Spleen (tissue), 11 donors: Measurements from ENCODE around the gene VDAC1. TPM values are rescaled to one million over a fixed set of nuclear protein-coding genes. Genes with fewer than 3 reads are reported as not detected.
"Not testable (repeated sequence)": the region's sequence is repeated elsewhere in the genome, so short reads cannot be mapped to it uniquely, and the experiment has no call there.

Source experiments
- DNase-seq: peaks from one replicate; pipeline ENCODE4 v3.0.0-alpha.2; 2020
- H3K27ac ChIP-seq, 8 donors: fragments of 200-600 bp; sonication (generic) in 7 of 8; 1 replicate in 4 of 8; 2 replicates in 4 of 8; pipeline versions ENCODE4 v1.5.0 to v1.8.0; 2016 to 2021; ENCODE audit warnings: inconsistent platforms in 4 of 8, mild to moderate bottlenecking in 4 of 8, moderate library complexity in 1 of 8
- H3K27me3 ChIP-seq, 7 donors: fragments of 200-600 bp; sonication (generic) in 6 of 7; replicated peaks in 1 of 7; 1 replicate in 4 of 7; 2 replicates in 3 of 7; pipeline versions ENCODE4 v1.5.0 to v1.8.0; 2016 to 2021; ENCODE audit warnings: inconsistent platforms in 3 of 7, mild to moderate bottlenecking in 1 of 7
- H3K36me3 ChIP-seq, 6 donors: fragments of 200-600 bp; sonication (generic) in 5 of 6; 1 replicate in 4 of 6; 2 replicates in 2 of 6; pipeline versions ENCODE4 v1.5.0 to v1.8.0; 2016 to 2021; ENCODE audit warnings: inconsistent platforms in 2 of 6
- H3K4me1 ChIP-seq, 6 donors: fragments of 200-600 bp; sonication (generic) in 5 of 6; 1 replicate in 3 of 6; 2 replicates in 3 of 6; pipeline versions ENCODE4 v1.5.0 to v1.8.0; 2016 to 2021; ENCODE audit warnings: inconsistent platforms in 3 of 6
- H3K4me3 ChIP-seq, 8 donors: fragments of 200-600 bp; sonication (generic) in 7 of 8; 1 replicate in 4 of 8; 2 replicates in 4 of 8; pipeline versions ENCODE4 v1.5.0 to v1.8.0; 2016 to 2021; ENCODE audit warnings: inconsistent platforms in 4 of 8, mild to moderate bottlenecking in 4 of 8, moderate library complexity in 2 of 8
- H3K9me3 ChIP-seq, 8 donors: fragments of 200-600 bp; sonication (generic) in 7 of 8; 1 replicate in 4 of 8; 2 replicates in 4 of 8; pipeline versions ENCODE4 v1.5.0 to v1.8.0; 2016 to 2021; ENCODE audit warnings: inconsistent platforms in 4 of 8
- CTCF ChIP-seq, 11 experiments: fragments of 200-600 bp in 7 of 11; fragments of 450-650 bp in 4 of 11; sonication (generic) in 4 of 11; IDR thresholded peaks in 8 of 11; conservative IDR thresholded peaks in 3 of 11; 1 replicate in 7 of 11; 2 replicates in 4 of 11; pipeline versions ENCODE4 v1.4.0 to v1.8.0; 2016 to 2021; ENCODE audit warnings: antibody characterized with exemption in 11 of 11, inconsistent platforms in 4 of 11, mild to moderate bottlenecking in 1 of 11
- POLR2A ChIP-seq, 3 donors: fragments of 450-650 bp; IDR thresholded peaks; one replicate each; pipeline ENCODE4 v1.5.1; 2017; ENCODE audit warnings: antibody characterized with exemption in 3 of 3, mild to moderate bottlenecking in 1 of 3
- POLR2AphosphoS5 ChIP-seq, 3 donors: sonication (generic); formaldehyde crosslinking; IDR thresholded peaks; one replicate each; pipeline ENCODE4 v1.5.1; 2017; ENCODE audit warnings: antibody characterized with exemption in 3 of 3
- WGBS, 5 donors: extraction: QIAGEN DNeasy Blood & Tissue Kit in 3 of 5; methylation state at CpG; one replicate each; pipeline versions ENCODE4 v1.1.5 to v1.1.7; 2013 to 2018; 5-methylcytosine and 5-hydroxymethylcytosine counted together
- intact Hi-C: fragments of 100-400 bp; cut with DNase I; formaldehyde crosslinking; loops from one replicate; pipeline ENCODE4 v1.15.0; 2023; ENCODE audit warnings: low total_unique reads
- polyA plus RNA-seq, 3 donors: library from polyadenylated mRNA; stranded (reverse); fragments of 200-250 nt; gene quantifications; one replicate each; pipeline ENCODE4 v1.2.1, GENCODE V29; 2013
- total RNA-seq, 7 donors: library from RNA; depleted of rRNA in 3 of 7; stranded (reverse); fragments of >200 nt in 3 of 7; fragmentation: NEBNext Ultra II Directional in 4 of 7; extraction: Animal tissue kit (Norgen Biotek cat#: 25700) in 4 of 7; gene quantifications; one replicate each; pipeline versions ENCODE4 v1.1.0 to v1.2.1, GENCODE V29; 2016 to 2021
- donor health status: healthy with polysubstance abuse.
- donor health status: DM: no; HTN: no; CAD: no; lungs with moderate emphysema.
- donor health status: DM: no; HTN: no; CAD: no.
- donor health status: Bipolar disorder and iron deficiency.
- donor health status: healthy.
- donor health status: DM: no; HTN: no; CAD: no.
- donor health status: DM: yes; HTN: yes; CAD: no.

VDAC1 gene
- total and polyA plus RNA-seq, 10 donors: 53.3 to 100 (median 84.7) TPM

- intact Hi-C loops: no loop called here
- Histone ChIP-seq H3K27me3 (no peaks in the 10 kb centered on the region), H3K36me3 (no peaks in the 10 kb centered on the region), H3K4me3 (no peak overlapping the region), H3K27ac (peak overlapping the region in 3 of 8 donors; percentile 51 to 88 (median 73)), H3K4me1 (peaks cover 0 to 59% (median 36%) of the 10 kb centered on the region in 6 donors), H3K9me3 (no peaks in the 10 kb centered on the region)
- TF ChIP-seq CTCF (IDR thresholded peaks at IDR 0.05 in 8 of 11, conservative IDR thresholded peaks at IDR 0.05 in 3 of 11) (no peak), POLR2A (IDR thresholded peaks at IDR 0.05) (no peak), POLR2AphosphoS5 (IDR thresholded peaks at IDR 0.05) (no peak)
- DNase-seq: peak; percentile 62
- 59 to 75% (median 64%) methylated on average over 3 of the region's 3 CpGs for whole genome bisulfite sequencing, 5 donors
Observed at GRCh38 chr5:133936651-133937015, 68.1 kb downstream of the VDAC1 start.

GRCh38 chr5:133935991-133936650 is 68.7 kb downstream of the VDAC1 start:
- H3K4me3 ChIP-seq, H3K9me3 ChIP-seq, H3K36me3 ChIP-seq, H3K27me3 ChIP-seq, intact Hi-C loops: not testable (repeated sequence)
- 86 to 93% (median 89%) methylated on average over 10 of the region's 10 CpGs for WGBS, 5 donors
- peak overlapping the region in 3 of 8 donors; percentile 73 to 88 (median 74) for H3K27ac ChIP-seq
- peak; percentile 18 for DNase-seq
- H3K4me1 ChIP-seq: peaks cover 0 to 64% (median 41%) of the 10 kb centered on the region in 6 donors

- 78 to 89% (median 82%) methylated on average over 5 of the region's 5 CpGs for WGBS, 5 donors
- intact Hi-C loops: no loop called here
- Histone ChIP-seq H3K36me3 (no peaks in the 10 kb centered on the region), H3K4me1 (peaks cover 4 to 69% (median 46%) of the 10 kb centered on the region in 6 donors), H3K27ac (peak overlapping the region in 4 of 8 donors; percentile 73 to 88 (median 74)), H3K27me3 (no peaks in the 10 kb centered on the region), H3K9me3 (no peaks in the 10 kb centered on the region), H3K4me3 (peak overlapping the region in 1 of 8 donors; percentile 36)
- DNase-seq: peak; percentile 73
- TF ChIP-seq CTCF (IDR thresholded peaks at IDR 0.05 in 8 of 11, conservative IDR thresholded peaks at IDR 0.05 in 3 of 11): no peak
- TF ChIP-seq POLR2AphosphoS5 (IDR thresholded peaks at IDR 0.05): no peak
- TF ChIP-seq POLR2A (IDR thresholded peaks at IDR 0.05): no peak
Observed at GRCh38 chr5:133935667-133935940, 69.2 kb downstream of the VDAC1 start.

- Histone ChIP-seq H3K4me1 (peaks cover 4 to 75% (median 51%) of the 10 kb centered on the region in 6 donors), H3K4me3 (peak overlapping the region in 1 of 8 donors; percentile 36), H3K36me3 (no peaks in the 10 kb centered on the region), H3K27ac (peak overlapping the region in 5 of 8 donors; percentile 19 to 88 (median 74)), H3K27me3 (no peaks in the 10 kb centered on the region), H3K9me3 (no peaks in the 10 kb centered on the region)
- intact Hi-C loops: no loop called here
- peak; percentile 87 for DNase-seq
- 51 to 72% (median 58%) methylated on average over 5 of the region's 5 CpGs for WGBS, 5 donors
- peak in 2 of 3 donors; percentile 50 to 51 for TF ChIP-seq POLR2AphosphoS5 (IDR thresholded peaks at IDR 0.05)
- no peak for TF ChIP-seq POLR2A (IDR thresholded peaks at IDR 0.05)
Observed at GRCh38 chr5:133934822-133935666, 69.7 kb downstream of the VDAC1 start.

- peaks cover 8 to 82% (median 58%) of the 10 kb centered on the region in 6 donors for H3K4me1 ChIP-seq
- no peaks in the 10 kb centered on the region for H3K36me3 ChIP-seq
- TF ChIP-seq POLR2A (IDR thresholded peaks at IDR 0.05) (no peak), POLR2AphosphoS5 (IDR thresholded peaks at IDR 0.05) (no peak), CTCF (IDR thresholded peaks at IDR 0.05 in 8 of 11, conservative IDR thresholded peaks at IDR 0.05 in 3 of 11) (no peak)
- WGBS, 5 donors: 40 to 81% (median 63%) methylated on average over 4 to 5 of the region's 5 CpGs
- no peaks in the 10 kb centered on the region for H3K9me3 ChIP-seq
- DNase-seq: no peak
- no peak overlapping the region for H3K4me3 ChIP-seq
- peak overlapping the region in 5 of 8 donors; percentile 19 to 88 (median 74) for H3K27ac ChIP-seq
- no peaks in the 10 kb centered on the region for H3K27me3 ChIP-seq
- intact Hi-C loops: no loop called here
Observed at GRCh38 chr5:133934311-133934710, 70.5 kb downstream of the VDAC1 start.
